Peyer's patch (tissue), 4 donors: ENCODE results near the gene SBF2. TPM values are rescaled to one million over a fixed set of nuclear protein-coding genes. Genes with fewer than 3 reads are reported as not detected.

Experiments used
- DNase-seq, 3 donors: peaks; one replicate each; pipeline ENCODE4 v3.0.0-alpha.2; 2017 to 2019
- H3K27ac ChIP-seq, 4 donors: fragments of 200-600 bp; sonication (generic); one replicate each; pipeline ENCODE4 v1.5.1; 2016 to 2019
- H3K27me3 ChIP-seq, 2 donors: fragments of 200-600 bp; sonication (generic); one replicate each; pipeline ENCODE4 v1.5.1; 2019
- H3K36me3 ChIP-seq, 3 donors: fragments of 200-600 bp; sonication (generic); one replicate each; pipeline ENCODE4 v1.5.1; 2016 to 2019
- H3K4me1 ChIP-seq, 4 donors: fragments of 200-600 bp; sonication (generic); one replicate each; pipeline ENCODE4 v1.5.1; 2016 to 2019
- H3K4me3 ChIP-seq, 4 donors: fragments of 200-600 bp; sonication (generic); 1 replicate in 3 of 4; 2 replicates in 1 of 4; pipeline ENCODE4 v1.5.1; 2016 to 2019; ENCODE audit warnings: mild to moderate bottlenecking in 1 of 4
- H3K9me3 ChIP-seq, 4 donors: fragments of 200-600 bp; sonication (generic); one replicate each; pipeline ENCODE4 v1.5.1; 2016 to 2019; ENCODE audit warnings: mild to moderate bottlenecking in 1 of 4
- POLR2A ChIP-seq, 2 donors: fragments of 450-650 bp; IDR thresholded peaks; one replicate each; pipeline ENCODE4 v1.5.1; 2017; ENCODE audit warnings: antibody characterized with exemption in 2 of 2, mild to moderate bottlenecking in 2 of 2, moderate library complexity in 2 of 2
- total RNA-seq, 4 donors: library from RNA; depleted of rRNA; stranded (reverse); fragments of >200 nt; gene quantifications; one replicate each; pipeline ENCODE4 v1.1.0, GENCODE V29; 2016
- TF ChIP-seq, protein P1 (sequence below), 6 experiments: fragments of 450-650 bp in 4 of 6; fragments of 200-600 bp in 2 of 6; sonication (generic) in 1 of 6; IDR thresholded peaks; one replicate each; pipeline ENCODE4 v1.5.1; 2017 to 2019; ENCODE audit warnings: antibody characterized with exemption in 6 of 6, mild to moderate bottlenecking in 3 of 6, moderate library complexity in 1 of 6

Gene SBF2
- total RNA-seq, 4 donors from 2014 or later: 52.7 to 70.1 (median 56.7) TPM

DNA sequence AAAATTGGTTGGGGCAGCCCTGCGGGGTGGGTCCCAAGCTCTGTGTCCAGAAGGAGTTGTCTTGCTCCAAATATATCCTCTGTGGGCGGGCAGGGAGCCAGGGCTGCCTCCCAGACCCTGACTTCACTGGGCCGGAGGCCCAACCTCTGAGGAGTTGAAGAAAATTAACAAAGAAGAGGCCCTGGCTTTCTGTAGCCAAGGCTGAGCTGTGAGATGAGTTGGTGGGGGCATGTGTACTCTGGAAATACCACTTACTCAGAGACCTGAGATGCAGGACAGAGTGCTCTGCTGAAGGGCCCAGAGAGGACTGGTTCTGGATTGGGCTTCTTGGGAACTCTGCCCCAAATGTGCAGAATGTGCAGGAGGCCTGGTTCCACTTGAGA, 533.8 kb downstream of the SBF2 start:
- H3K27ac ChIP-seq: peak overlapping the region; percentile 15 to 91 (median 88)
- TF ChIP-seq POLR2A (IDR thresholded peaks at IDR 0.05): no peak
- TF ChIP-seq, protein P1, sequence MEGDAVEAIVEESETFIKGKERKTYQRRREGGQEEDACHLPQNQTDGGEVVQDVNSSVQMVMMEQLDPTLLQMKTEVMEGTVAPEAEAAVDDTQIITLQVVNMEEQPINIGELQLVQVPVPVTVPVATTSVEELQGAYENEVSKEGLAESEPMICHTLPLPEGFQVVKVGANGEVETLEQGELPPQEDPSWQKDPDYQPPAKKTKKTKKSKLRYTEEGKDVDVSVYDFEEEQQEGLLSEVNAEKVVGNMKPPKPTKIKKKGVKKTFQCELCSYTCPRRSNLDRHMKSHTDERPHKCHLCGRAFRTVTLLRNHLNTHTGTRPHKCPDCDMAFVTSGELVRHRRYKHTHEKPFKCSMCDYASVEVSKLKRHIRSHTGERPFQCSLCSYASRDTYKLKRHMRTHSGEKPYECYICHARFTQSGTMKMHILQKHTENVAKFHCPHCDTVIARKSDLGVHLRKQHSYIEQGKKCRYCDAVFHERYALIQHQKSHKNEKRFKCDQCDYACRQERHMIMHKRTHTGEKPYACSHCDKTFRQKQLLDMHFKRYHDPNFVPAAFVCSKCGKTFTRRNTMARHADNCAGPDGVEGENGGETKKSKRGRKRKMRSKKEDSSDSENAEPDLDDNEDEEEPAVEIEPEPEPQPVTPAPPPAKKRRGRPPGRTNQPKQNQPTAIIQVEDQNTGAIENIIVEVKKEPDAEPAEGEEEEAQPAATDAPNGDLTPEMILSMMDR (IDR thresholded peaks at IDR 0.05): no peak

DNA sequence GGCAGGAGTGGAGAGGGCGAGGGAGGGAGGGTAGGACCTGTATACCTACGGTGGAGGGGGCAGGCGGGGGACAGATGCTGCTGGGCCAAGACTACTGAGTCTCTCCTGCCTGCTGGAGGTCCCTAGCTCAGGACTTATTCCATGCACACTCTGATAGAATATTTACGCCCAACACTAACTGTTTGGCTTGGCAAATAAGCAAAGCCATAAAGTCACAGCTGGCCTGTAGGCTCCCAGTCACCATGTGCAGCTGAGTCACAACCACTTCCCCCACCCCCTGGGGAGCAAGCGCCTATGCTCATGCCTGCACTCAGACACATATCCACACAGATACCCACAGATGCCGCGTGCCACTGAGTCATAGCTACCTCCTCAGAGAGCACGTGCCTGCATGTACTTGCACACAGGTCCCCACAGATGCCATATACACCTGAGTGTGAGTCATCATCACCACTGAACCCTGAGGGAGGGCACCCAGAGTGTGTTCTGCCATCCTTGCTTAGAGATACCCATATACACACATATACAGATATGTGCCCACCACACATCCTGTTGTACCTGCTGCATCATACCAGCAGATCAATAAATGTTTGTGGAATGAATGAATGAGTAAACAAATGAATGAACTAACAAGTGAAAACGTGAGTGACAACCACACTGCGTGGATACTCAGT, 534.4 kb downstream of the SBF2 start:
- Histone ChIP-seq H3K4me3 (peak overlapping the region in 3 of 4 donors; percentile 79 to 84 (median 83)), H3K4me1 (peaks cover 2 to 39% (median 24%) of the 10 kb centered on the region in 4 donors)
- TF ChIP-seq POLR2A (IDR thresholded peaks at IDR 0.05): peak in 1 of 2 donors; percentile 31
- TF ChIP-seq, protein P1 (IDR thresholded peaks at IDR 0.05): peak in 2 of 6 experiments; percentile 8 to 21

More for the DNA sequence above, 533.8 kb downstream of the SBF2 start:
- no peaks in the 10 kb centered on the region for H3K36me3 ChIP-seq
- H3K4me3 ChIP-seq: no peak overlapping the region
- peak in 2 of 3 donors; percentile 71 to 82 for DNase-seq
- H3K4me1 ChIP-seq: peaks cover 2 to 41% (median 24%) of the 10 kb centered on the region in 4 donors
- H3K27me3 ChIP-seq: no peaks in the 10 kb centered on the region
- H3K9me3 ChIP-seq: no peaks in the 10 kb centered on the region

DNA sequence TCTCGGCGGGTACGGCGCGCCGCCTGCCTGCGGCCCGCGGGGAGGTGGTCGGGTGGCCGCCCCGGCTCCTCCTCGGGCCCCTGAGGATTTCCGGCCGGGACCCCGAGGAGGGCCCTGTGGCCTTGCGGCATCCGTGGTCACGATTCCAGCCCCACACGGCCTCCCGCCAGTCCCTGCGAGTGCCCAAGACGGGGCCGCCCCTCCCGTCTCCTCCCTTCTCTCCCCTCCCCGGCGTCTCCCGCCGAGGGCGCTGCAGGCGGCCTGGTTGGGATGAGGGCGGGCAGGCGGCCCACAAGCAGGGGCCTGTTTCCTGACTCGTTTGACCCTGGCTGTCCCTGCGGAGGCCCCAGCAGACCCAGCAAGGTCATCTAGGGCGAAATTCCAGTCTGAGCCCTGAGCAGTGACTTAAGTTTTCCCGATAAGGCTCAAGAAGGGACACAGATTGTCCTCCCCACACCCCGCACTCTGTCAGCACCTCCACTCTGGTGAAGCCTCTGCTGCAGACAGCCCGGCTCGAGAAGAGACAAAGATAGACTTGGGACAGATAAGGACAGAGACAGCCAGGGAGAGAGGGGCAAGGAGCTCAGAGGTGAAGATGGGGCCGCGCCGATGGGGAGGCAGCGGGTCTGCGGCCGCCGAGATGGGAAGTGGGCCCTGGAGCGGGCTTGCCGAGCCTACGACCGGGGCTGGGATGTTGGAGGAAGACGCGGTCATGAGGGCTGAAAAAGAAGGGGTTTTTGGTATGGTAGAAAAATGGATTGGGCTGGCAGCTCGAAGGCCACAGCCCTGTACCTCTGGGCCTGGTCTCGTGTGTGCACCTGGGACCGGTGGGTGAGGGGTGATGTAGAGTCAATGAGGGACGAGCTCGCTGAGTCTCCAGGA, 535.1 kb downstream of the SBF2 start:
- Histone ChIP-seq H3K27ac (peak overlapping the region; percentile 81 to 91 (median 88)), H3K4me3 (peak overlapping the region; percentile 58 to 84 (median 81)), H3K4me1 (peaks cover 2 to 39% (median 25%) of the 10 kb centered on the region in 4 donors), H3K9me3 (no peaks in the 10 kb centered on the region), H3K27me3 (no peaks in the 10 kb centered on the region), H3K36me3 (no peaks in the 10 kb centered on the region)
- peak; percentile 68 to 84 (median 83) for DNase-seq
- TF ChIP-seq, protein P1 (IDR thresholded peaks at IDR 0.05): peak in 1 of 6 experiments; percentile 12
- TF ChIP-seq POLR2A (IDR thresholded peaks at IDR 0.05): no peak

More for the DNA sequence above, 534.4 kb downstream of the SBF2 start:
- Histone ChIP-seq H3K27me3 (no peaks in the 10 kb centered on the region), H3K9me3 (no peaks in the 10 kb centered on the region), H3K36me3 (no peaks in the 10 kb centered on the region), H3K27ac (peak overlapping the region; percentile 81 to 91 (median 88))
- peak; percentile 68 to 95 (median 92) for DNase-seq

DNA sequence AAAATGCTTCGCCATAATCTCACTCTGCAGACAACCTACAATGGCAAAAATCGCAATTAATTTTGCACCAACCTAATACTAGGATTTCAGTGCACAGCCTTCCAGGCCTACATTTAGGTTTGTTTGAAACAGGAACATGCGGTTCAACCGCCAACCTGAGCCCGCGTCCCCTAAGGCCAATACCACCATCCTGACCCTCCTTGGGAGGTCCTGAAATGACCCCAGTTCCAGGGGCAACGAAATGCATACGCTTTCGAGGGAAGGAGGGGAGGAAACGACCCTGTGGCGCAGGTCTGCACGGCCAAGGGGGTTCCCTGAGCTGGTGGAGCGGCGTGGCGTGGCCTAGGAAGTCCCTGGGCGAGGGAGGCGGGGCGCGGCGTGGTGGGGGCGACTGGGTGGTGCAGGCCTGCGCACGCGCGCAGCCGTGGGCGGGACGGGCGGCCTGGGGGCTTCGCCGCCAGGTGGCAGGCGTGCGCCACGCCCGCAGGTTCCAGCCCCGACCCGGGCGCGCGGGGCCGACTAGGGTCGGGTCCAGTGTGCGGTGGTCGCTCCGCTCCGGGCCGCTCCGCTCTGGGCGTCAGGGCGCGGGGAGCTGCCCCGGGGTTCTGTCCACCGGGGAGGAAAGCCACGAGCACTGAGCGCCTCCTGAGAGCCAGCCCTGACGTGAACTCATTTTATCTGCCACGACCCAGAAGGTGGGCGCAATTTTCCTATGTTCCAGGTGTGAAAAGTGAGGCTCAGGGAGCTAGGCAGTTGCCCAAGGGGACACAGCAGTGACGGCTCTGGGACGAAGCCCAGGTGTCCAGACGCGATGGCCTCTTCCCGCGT, 536.0 kb downstream of the SBF2 start:
- no peaks in the 10 kb centered on the region for H3K36me3 ChIP-seq
- no peaks in the 10 kb centered on the region for H3K27me3 ChIP-seq
- H3K4me1 ChIP-seq: peaks cover 2 to 39% (median 28%) of the 10 kb centered on the region in 4 donors
- peak overlapping the region; percentile 81 to 91 (median 88) for H3K27ac ChIP-seq
- DNase-seq: peak; percentile 91 to 96 (median 92)
- peak overlapping the region; percentile 58 to 84 (median 81) for H3K4me3 ChIP-seq
- H3K9me3 ChIP-seq: no peaks in the 10 kb centered on the region
- TF ChIP-seq, protein P1 (IDR thresholded peaks at IDR 0.05): peak; percentile 81 to 96 (median 94)
- peak in 1 of 2 donors; percentile 28 for TF ChIP-seq POLR2A (IDR thresholded peaks at IDR 0.05)

DNA sequence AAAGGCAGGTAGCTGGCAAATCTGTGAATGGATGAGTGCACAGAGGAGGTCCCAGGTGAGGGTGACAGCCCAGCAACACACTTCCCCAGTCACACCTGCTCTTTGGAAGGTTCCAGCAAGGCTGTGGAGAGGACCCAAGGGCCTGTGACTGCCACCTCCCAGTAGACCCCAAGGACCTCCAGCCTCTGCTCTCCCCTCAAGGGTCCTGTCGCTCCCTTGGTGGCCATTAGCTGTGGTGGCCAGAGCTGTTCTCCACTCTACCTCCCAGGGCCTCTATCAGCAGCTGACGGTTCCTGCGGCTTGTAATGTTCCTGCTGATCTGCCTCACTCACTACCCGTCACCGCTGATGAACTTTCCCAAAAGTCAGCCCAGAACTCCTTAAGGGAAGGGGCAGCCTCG, 537.1 kb downstream of the SBF2 start:
- TF ChIP-seq POLR2A (IDR thresholded peaks at IDR 0.05): no peak
- TF ChIP-seq, protein P1 (IDR thresholded peaks at IDR 0.05): no peak
- no peak overlapping the region for H3K4me3 ChIP-seq
- no peak for DNase-seq
- peaks cover 2 to 39% (median 28%) of the 10 kb centered on the region in 4 donors for H3K4me1 ChIP-seq
- no peaks in the 10 kb centered on the region for H3K9me3 ChIP-seq
- H3K27me3 ChIP-seq: no peaks in the 10 kb centered on the region
- peak overlapping the region in 1 of 4 donors; percentile 87 for H3K27ac ChIP-seq
- H3K36me3 ChIP-seq: no peaks in the 10 kb centered on the region
